SK-N-SH (cell line): ENCODE data around the gene RBMS1.

Source experiments
- GABPA ChIP-seq: IDR thresholded peaks from 2 replicates; pipeline ENCODE4 v1.4.0; 2012; ENCODE audit warnings: low read depth, mild to moderate bottlenecking
- NFIC ChIP-seq: IDR thresholded peaks from 2 replicates; pipeline ENCODE4 v1.4.0; 2012; ENCODE audit warnings: borderline replicate concordance
- POLR2AphosphoS5 ChIP-seq: IDR thresholded peaks from 2 replicates; pipeline ENCODE4 v1.6.1; 2012; ENCODE audit warnings: low read depth, low read length
- RFX5 ChIP-seq: IDR thresholded peaks from 2 replicates; pipeline ENCODE4 v1.6.1; 2012; ENCODE audit warnings: mild to moderate bottlenecking, improper control_type of control experiment, low read length
- YY1 ChIP-seq: IDR thresholded peaks from 2 replicates; pipeline ENCODE4 v1.4.0; 2012; ENCODE audit warnings: low read depth, mild to moderate bottlenecking
- TF ChIP-seq, protein P1 (sequence below): fragments of 200-600 bp; sonication (generic); IDR thresholded peaks from 2 replicates; pipeline ENCODE4 v1.6.1; 2017; ENCODE audit warnings: antibody characterized with exemption, mild to moderate bottlenecking, moderate library complexity
- TF ChIP-seq, protein P2 (sequence below): fragments of 150-350 bp; IDR thresholded peaks from 2 replicates; pipeline ENCODE4 v1.6.1; 2017; ENCODE audit warnings: antibody characterized with exemption, low read length, low read depth, borderline replicate concordance

DNA sequence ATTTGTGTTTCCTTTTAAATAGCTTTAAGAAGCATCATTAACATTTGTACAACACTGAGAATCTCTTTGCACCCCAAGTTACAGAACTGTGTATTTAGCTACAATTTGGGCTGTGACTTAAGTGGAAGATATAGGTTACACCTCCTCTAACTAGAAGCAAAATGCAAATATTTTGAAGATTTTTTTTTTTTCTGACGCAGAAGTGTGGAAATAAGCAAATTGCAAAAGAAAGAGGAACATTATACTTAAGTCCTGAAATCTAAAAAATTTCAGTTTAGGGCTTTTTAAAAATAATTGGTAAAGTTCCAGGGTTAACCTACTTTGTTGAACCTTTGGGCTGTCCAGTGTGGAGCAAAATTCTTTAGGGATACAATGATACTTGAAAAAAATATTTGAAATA, 41.4 kb upstream of the RBMS1 start:
- TF ChIP-seq, protein P1, sequence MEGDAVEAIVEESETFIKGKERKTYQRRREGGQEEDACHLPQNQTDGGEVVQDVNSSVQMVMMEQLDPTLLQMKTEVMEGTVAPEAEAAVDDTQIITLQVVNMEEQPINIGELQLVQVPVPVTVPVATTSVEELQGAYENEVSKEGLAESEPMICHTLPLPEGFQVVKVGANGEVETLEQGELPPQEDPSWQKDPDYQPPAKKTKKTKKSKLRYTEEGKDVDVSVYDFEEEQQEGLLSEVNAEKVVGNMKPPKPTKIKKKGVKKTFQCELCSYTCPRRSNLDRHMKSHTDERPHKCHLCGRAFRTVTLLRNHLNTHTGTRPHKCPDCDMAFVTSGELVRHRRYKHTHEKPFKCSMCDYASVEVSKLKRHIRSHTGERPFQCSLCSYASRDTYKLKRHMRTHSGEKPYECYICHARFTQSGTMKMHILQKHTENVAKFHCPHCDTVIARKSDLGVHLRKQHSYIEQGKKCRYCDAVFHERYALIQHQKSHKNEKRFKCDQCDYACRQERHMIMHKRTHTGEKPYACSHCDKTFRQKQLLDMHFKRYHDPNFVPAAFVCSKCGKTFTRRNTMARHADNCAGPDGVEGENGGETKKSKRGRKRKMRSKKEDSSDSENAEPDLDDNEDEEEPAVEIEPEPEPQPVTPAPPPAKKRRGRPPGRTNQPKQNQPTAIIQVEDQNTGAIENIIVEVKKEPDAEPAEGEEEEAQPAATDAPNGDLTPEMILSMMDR, result no peak
- TF ChIP-seq, protein P2, sequence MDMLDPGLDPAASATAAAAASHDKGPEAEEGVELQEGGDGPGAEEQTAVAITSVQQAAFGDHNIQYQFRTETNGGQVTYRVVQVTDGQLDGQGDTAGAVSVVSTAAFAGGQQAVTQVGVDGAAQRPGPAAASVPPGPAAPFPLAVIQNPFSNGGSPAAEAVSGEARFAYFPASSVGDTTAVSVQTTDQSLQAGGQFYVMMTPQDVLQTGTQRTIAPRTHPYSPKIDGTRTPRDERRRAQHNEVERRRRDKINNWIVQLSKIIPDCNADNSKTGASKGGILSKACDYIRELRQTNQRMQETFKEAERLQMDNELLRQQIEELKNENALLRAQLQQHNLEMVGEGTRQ, result no peak
- TF ChIP-seq YY1 (no peak), RFX5 (no peak), NFIC (no peak), POLR2AphosphoS5 (no peak), GABPA (no peak)
